Sigmoid colon (tissue), 7 donors: ENCODE measurements around the gene PSG6. TPM values are rescaled to one million over a fixed set of nuclear protein-coding genes. Genes with fewer than 3 reads are reported as not detected.
"Not testable (repeated sequence)": the region's sequence is repeated elsewhere in the genome, so short reads cannot be mapped to it uniquely, and the experiment has no call there.

Experiments used
- DNase-seq: peaks from one replicate; pipeline ENCODE4 v3.0.0-alpha.2; 2019
- H3K27ac ChIP-seq, 4 donors: fragments of 200-600 bp; sonication (generic); one replicate each; pipeline ENCODE4 v1.5.1; 2016 to 2019; ENCODE audit warnings: mild to moderate bottlenecking in 1 of 4
- H3K27me3 ChIP-seq, 3 donors: fragments of 200-600 bp; sonication (generic); one replicate each; pipeline ENCODE4 v1.5.1; 2019; ENCODE audit warnings: mild to moderate bottlenecking in 1 of 3
- H3K36me3 ChIP-seq, 4 donors: fragments of 200-600 bp; sonication (generic); one replicate each; pipeline ENCODE4 v1.5.1; 2016 to 2019
- H3K4me1 ChIP-seq, 4 donors: fragments of 200-600 bp; sonication (generic); one replicate each; pipeline ENCODE4 v1.5.1; 2017 to 2019
- H3K4me3 ChIP-seq, 4 donors: fragments of 200-600 bp; sonication (generic); one replicate each; pipeline ENCODE4 v1.5.1; 2017 to 2019; ENCODE audit warnings: mild to moderate bottlenecking in 2 of 4, moderate library complexity in 1 of 4
- H3K9me3 ChIP-seq, 4 donors: fragments of 200-600 bp in 3 of 4; sonication (generic) in 3 of 4; one replicate each; pipeline versions ENCODE4 v1.5.1 to v1.6.1; 2013 to 2019
- EP300 ChIP-seq, 4 donors: sonication (generic); formaldehyde crosslinking; IDR thresholded peaks; one replicate each; pipeline ENCODE4 v1.6.1; 2017; ENCODE audit warnings: antibody characterized with exemption in 4 of 4
- POLR2A ChIP-seq, 2 donors: fragments of 450-650 bp; IDR thresholded peaks; one replicate each; pipeline ENCODE4 v1.6.1; 2016; ENCODE audit warnings: antibody characterized with exemption in 2 of 2, mild to moderate bottlenecking in 2 of 2, moderate library complexity in 2 of 2
- POLR2AphosphoS5 ChIP-seq, 4 donors: sonication (generic); formaldehyde crosslinking; IDR thresholded peaks; one replicate each; pipeline ENCODE4 v1.6.1; 2017; ENCODE audit warnings: antibody characterized with exemption in 4 of 4
- WGBS, 2 donors: extraction: QIAGEN DNeasy Blood & Tissue Kit; methylation state at CpG; one replicate each; pipeline ENCODE4 v1.1.7; 2013; 5-methylcytosine and 5-hydroxymethylcytosine counted together
- intact Hi-C: fragments of 100-400 bp; cut with DNase I; formaldehyde crosslinking; loops from one replicate; pipeline ENCODE4 v1.15.1; 2023
- polyA plus RNA-seq, 3 donors: library from polyadenylated mRNA; stranded (reverse); fragments of 200-250 nt; gene quantifications; one replicate each; pipeline ENCODE4 v1.2.3, GENCODE V29; 2013
- total RNA-seq, 4 donors: library from RNA; depleted of rRNA; stranded (reverse); fragments of >200 nt; gene quantifications; one replicate each; pipeline ENCODE4 v1.1.0, GENCODE V29; 2016
- TF ChIP-seq, protein P1 (sequence below), 4 experiments: fragments of 450-650 bp in 3 of 4; fragments of 200-600 bp in 1 of 4; IDR thresholded peaks; one replicate each; pipeline ENCODE4 v1.5.1; 2016 to 2019; ENCODE audit warnings: antibody characterized with exemption in 4 of 4, mild to moderate bottlenecking in 3 of 4, moderate library complexity in 2 of 4
- donor health status: healthy with polysubstance abuse.
- donor health status: Bipolar disorder and iron deficiency.
- donor health status: healthy.

PSG6 gene
- total and polyA plus RNA-seq, 7 donors, result not detected

DNA sequence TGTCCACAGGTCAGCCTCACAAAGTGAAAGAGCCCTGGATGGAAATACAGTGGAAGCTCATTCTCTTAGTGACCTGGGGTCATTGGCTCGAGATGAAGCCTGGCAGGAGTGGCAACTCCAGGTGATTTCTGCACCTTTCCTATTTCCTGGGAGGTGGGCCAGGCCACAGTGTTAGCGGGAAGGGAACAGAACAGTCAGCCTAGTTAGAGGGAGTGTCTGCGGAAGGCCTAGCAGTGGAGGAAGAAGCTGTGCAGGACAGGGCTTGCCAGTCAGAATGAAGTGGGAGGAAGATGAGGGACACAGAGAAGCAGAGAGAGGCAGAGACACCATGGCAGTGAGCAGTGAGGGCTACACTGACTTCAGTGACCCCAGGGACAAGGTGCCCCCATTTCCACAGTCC is 15.7 kb upstream of the PSG6 start:
- intact Hi-C loops, result loop anchor here (10.0 kb wide), 1 partner anchor 151 kb away; the partner anchor contains the start of gene PSG2
- H3K27me3 ChIP-seq, result not testable (repeated sequence)
- WGBS, 2 donors, result 63 to 78% methylated on average over 3 of the region's 3 CpGs

DNA sequence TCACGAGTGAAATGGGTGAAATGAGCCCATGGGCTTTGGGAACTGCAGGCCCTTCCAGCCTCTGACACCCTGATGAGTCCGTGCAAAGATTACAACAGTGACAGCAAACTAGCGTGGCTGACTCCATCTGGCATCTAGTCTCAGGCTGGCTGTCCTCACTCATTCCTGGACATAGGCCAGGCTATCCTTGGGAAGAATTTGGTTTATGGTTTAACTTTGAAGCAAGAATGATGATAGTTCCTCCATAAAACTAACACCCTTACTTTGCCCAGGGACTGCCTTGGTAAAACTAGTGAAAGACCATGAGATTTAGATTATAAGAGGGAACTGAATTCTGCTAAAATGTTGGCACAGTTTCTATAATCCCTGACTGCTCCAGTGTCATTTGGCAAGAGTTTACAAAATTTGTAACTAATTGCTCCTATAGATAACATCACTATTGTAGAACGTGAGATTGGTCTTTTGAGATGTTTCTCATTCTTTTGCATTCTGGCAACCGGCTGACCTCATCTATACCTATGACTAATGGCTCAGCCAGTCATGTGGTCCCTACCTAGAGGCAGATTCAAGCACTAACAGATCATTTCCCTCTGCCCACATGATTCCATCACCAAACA is 14.9 kb upstream of the PSG6 start:
- not testable (repeated sequence) for H3K27me3 ChIP-seq, DNase-seq, H3K4me3 ChIP-seq, H3K36me3 ChIP-seq, H3K9me3 ChIP-seq
- WGBS, 2 donors, result 33 to 59% methylated on average over 5 of the region's 5 CpGs
- Histone ChIP-seq H3K27ac (peak overlapping the region in 1 of 4 donors; percentile 7), H3K4me1 (peaks cover 0 to 17% (median 9%) of the 10 kb centered on the region in 4 donors)
- intact Hi-C loops, result loop anchor here (10.0 kb wide), 1 partner anchor 152 kb away; the partner anchor contains the start of gene PSG2

More for the DNA sequence above, 15.7 kb upstream of the PSG6 start:
- not testable (repeated sequence) for H3K36me3 ChIP-seq, H3K27ac ChIP-seq, H3K4me3 ChIP-seq, DNase-seq, H3K9me3 ChIP-seq
- peaks cover 0 to 17% (median 9%) of the 10 kb centered on the region in 4 donors for H3K4me1 ChIP-seq

DNA sequence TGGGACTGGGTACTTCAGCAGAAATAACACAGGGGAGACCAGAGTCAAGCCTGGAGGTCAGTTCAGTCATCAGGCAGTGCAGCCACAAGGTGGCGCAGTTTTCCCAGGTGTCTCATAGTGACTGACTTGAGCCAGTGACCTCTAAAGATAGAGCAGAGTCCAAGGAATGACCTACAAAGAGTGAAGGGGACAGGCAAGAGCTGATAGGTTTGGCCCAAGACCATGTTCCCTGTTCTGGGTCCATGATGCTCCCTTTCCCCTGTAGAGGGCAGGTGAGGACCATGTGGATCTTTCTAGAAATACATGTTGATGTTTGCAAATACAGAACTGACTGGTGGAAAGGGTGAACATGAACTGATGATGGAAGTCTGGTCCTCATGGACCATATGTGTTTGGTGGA is 12.5 kb upstream of the PSG6 start:
- not testable (repeated sequence) for H3K4me3 ChIP-seq, H3K27me3 ChIP-seq, H3K9me3 ChIP-seq, H3K36me3 ChIP-seq, H3K27ac ChIP-seq, DNase-seq
- TF ChIP-seq, protein P1, sequence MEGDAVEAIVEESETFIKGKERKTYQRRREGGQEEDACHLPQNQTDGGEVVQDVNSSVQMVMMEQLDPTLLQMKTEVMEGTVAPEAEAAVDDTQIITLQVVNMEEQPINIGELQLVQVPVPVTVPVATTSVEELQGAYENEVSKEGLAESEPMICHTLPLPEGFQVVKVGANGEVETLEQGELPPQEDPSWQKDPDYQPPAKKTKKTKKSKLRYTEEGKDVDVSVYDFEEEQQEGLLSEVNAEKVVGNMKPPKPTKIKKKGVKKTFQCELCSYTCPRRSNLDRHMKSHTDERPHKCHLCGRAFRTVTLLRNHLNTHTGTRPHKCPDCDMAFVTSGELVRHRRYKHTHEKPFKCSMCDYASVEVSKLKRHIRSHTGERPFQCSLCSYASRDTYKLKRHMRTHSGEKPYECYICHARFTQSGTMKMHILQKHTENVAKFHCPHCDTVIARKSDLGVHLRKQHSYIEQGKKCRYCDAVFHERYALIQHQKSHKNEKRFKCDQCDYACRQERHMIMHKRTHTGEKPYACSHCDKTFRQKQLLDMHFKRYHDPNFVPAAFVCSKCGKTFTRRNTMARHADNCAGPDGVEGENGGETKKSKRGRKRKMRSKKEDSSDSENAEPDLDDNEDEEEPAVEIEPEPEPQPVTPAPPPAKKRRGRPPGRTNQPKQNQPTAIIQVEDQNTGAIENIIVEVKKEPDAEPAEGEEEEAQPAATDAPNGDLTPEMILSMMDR (IDR thresholded peaks at IDR 0.05), result peak in 2 of 4 experiments; percentile 12 to 36
- intact Hi-C loops, result loop anchor here (10.0 kb wide), 1 partner anchor 155 kb away; the partner anchor contains the start of gene PSG2
- 2 to 8% methylated on average over 1 of the region's 1 CpG for WGBS, 2 donors
- peaks cover 0 to 17% (median 9%) of the 10 kb centered on the region in 4 donors for H3K4me1 ChIP-seq

DNA sequence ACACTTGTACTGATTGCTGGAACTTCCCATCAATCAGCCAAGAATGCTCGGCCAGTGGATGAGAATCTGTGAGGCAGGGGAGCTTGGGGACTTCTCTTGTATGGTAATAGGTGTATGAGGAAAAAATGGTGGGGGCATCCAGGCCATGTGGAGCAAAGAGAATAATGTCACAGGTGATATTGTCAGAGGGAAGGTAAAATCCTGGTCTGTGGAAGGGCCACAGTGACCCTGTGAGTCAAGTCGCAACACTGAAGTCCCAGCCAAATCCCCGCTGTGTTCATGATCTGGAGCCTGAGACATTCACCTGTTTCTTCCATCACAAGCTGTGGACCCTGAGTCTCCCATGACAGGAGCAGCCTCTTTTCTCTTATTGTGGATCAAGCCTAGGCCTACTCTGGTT is 11.2 kb upstream of the PSG6 start:
- TF ChIP-seq, protein P1 (IDR thresholded peaks at IDR 0.05), result no peak
- TF ChIP-seq EP300 (IDR thresholded peaks at IDR 0.05) (no peak), POLR2A (IDR thresholded peaks at IDR 0.05) (no peak), POLR2AphosphoS5 (IDR thresholded peaks at IDR 0.05) (no peak)
- DNase-seq, result no peak
- no peaks in the 10 kb centered on the region for H3K36me3 ChIP-seq

DNA sequence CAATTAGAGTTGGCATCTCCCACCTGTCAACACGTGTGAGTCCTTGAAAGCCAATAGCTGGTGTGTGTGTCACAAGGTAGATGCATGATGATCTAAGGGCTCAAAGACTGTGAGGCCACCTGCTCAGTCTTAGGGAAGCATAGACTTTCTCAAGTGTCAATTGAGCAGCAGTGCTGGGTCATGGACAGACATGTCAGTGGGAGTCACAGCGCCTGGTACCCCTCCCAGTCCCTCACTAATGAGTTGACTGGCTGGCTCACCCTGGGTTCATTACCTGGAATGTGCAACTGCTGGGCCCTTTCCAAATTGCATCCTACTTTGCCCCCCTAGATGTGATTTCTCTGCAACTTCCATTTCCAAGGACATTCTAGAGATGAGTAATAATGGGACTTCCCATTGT is 9.1 kb upstream of the PSG6 start:
- Histone ChIP-seq H3K4me3 (no peak overlapping the region), H3K9me3 (no peaks in the 10 kb centered on the region), H3K4me1 (no peaks in the 10 kb centered on the region), H3K27ac (no peak overlapping the region), H3K27me3 (no peaks in the 10 kb centered on the region), H3K36me3 (no peaks in the 10 kb centered on the region)
- intact Hi-C loops, result no loop called here
- DNase-seq, result no peak
- 58 to 59% methylated on average over 2 of the region's 2 CpGs for WGBS, 2 donors
- TF ChIP-seq, protein P1 (IDR thresholded peaks at IDR 0.05), result no peak
- TF ChIP-seq POLR2A (IDR thresholded peaks at IDR 0.05) (no peak), POLR2AphosphoS5 (IDR thresholded peaks at IDR 0.05) (no peak), EP300 (IDR thresholded peaks at IDR 0.05) (no peak)

More for the DNA sequence above, 11.2 kb upstream of the PSG6 start:
- Histone ChIP-seq H3K4me1 (peaks cover 0 to 15% (median 9%) of the 10 kb centered on the region in 4 donors), H3K9me3 (no peaks in the 10 kb centered on the region), H3K4me3 (no peak overlapping the region), H3K27me3 (no peaks in the 10 kb centered on the region), H3K27ac (no peak overlapping the region)
- intact Hi-C loops, result no loop called here
- WGBS, 2 donors, result 83 to 85% methylated on average over 3 of the region's 3 CpGs

DNA sequence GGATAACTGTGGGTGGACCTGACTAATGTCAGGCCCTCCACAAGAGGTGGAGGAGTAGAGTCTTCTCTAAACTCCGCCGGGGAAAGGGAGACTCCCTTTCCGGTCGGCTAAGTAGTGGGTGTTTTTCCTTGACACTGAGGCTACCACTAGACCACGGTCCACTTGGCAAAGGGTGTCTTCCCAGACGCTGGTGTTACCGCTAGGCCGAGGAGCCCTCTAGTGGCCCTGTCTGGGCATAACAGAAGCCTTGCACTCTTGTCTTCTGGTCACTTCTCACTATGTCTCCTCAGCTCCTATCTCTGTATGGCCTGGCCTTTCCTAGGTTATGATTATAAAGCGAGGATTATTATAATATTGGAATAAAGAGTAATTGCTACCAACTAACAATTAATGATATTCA is 5.4 kb upstream of the PSG6 start:
- H3K4me3 ChIP-seq, H3K27me3 ChIP-seq, H3K9me3 ChIP-seq, H3K27ac ChIP-seq, intact Hi-C loops, H3K4me1 ChIP-seq, H3K36me3 ChIP-seq, DNase-seq: not testable (repeated sequence)
- TF ChIP-seq, protein P1 (IDR thresholded peaks at IDR 0.05), result peak in 3 of 4 experiments; percentile 4 to 46 (median 22)
- WGBS, 2 donors, result 45 to 47% methylated on average over 9 of the region's 9 CpGs

DNA sequence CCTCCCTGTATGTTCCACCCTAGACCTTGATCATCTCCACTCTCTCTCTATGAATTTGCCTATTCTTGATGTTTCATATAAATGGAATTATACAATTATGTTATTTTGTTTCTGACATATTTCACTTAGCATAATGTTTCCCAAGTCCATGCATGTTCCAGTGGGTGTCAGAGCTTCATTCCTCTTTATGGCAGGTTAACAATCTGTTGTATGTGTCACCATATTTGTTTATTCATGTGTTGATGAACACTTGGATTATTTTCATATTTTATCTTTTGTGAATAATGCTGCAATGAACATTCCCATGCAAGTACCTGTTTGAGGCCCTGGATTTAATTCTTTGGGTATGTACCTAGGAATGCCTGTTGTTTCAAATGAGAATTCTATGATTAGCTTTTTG is 3.3 kb upstream of the PSG6 start:
- intact Hi-C loops, result not testable (repeated sequence)

More for the DNA sequence above, 3.3 kb upstream of the PSG6 start:
- DNase-seq, H3K27me3 ChIP-seq, H3K9me3 ChIP-seq, H3K27ac ChIP-seq, H3K4me1 ChIP-seq, H3K36me3 ChIP-seq, H3K4me3 ChIP-seq: not testable (repeated sequence)
